NCI-H2171 (cell line): ENCODE measurements around the gene DEGS2.

Source experiments
- DNase-seq: peaks from one replicate; lab custom pipeline; 2025; lab: John Stamatoyannopoulos, UW

DEGS2 gene

DNA sequence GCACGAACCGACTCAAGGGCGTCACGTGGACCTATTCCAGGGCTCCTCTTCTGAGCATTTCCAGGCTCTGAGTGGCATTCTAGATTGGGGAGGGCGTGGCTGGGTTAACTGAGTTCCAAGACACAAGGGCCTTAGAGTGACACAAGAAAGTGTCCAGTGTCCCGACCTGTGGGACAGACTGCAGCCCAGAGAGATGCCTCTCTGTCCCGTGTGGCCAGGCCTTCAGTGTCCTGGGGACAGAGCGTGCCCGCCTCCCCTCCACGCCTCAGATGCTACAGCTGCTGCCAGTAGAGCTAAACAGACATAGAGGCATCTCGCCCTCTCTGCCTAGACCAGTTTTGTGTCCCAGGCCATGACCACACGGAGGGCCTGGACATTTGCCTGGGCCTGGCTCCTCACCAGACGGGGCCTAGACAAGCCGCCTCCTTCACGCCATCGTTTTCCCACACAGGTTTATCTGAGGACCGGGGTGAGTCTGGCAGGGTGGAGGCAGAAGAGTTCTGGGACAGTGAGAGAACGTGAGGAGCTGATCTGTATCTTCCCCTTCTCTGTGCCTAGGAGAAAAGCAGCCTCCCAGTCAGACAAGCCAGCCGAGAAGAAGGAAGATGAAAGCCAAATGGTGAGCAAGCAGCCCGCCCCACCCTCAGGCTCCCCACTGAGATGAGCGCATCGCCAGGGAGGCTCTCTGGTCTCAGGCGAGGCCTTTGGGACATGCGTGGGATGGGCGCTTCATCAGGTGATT lies 27.1 kb downstream of the DEGS2 start:
- no peak for DNase-seq

DNA sequence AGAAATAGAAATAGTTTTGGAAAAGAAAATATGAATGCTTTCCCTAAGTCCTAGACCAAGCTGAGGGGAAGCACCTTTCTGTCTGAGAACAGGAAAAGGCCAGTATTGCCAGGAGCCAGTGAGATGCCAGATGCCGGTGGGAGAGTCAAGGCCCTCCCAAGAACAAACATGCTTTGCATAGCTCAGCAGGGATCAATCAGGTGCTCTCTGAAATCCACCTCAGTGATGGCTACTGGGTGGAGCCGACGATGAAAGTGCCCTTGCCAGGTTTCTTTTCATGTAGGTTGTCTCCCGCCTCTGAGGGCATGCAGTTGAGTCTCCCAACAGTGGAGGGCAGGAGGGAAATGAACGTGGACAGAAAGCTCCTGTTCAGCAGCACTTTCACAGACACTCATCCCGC lies 28.3 kb downstream of the DEGS2 start:
- DNase-seq = no peak

DNA sequence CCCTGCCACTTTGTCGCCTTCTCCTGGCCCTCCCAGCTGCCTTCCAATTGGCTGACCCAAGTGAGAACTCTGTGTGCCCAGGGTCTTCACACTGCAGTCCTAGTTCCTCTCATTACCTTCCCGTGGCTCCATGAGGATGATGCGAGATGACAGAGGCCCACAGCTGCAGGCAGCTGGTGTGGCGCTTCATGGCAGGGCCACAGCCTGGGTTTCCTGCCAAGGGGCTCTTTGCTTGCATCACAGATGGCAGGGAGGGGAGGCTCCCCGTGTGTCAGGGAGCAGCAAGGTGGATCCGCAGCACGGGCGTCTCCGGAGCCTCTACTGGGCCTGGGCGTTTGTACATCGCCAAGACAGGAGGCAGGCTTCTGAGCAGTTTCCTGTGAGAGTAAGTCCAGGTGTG lies 28.9 kb downstream of the DEGS2 start:
- no peak for DNase-seq

DNA sequence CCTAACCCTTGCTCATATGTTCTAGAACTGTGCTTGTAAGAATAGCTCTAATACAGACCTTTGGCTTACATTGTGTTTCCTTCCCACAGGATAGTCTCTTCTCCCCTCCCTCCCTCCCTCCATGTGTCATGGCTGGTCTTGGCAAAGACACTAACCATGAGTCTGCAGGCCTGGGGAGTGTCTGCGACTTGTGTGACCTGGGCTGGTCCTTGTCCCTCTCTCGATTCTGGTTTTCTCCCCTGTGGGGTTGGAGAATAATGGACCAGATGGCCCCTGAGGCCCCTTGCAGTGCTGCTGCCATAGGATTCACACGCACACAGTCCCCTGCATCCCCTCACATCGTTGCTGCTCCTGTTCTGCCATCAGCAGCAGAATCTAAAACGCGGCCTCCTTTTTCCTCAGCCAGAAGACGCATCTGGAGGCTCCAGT lies 30.3 kb downstream of the DEGS2 start:
- DNase-seq = no peak

DNA sequence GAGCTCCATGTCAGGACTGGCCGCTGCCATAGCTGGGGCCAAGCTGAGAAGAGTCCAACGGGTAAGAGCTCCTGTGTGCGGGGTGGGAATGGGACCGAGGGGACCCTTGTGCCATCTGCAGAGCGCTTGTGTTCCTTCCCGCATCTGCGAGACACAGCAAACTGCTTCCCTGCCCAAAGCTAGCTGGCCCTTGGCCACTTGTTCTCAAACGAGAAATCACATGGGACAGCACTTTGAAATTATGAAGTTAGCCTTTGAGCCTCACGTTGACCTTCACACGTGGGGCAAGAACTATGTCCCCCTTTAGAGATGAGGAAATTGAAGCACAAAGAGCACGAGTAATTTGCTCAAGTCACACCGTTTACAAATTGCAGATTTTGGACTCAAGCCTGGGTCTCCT lies 30.8 kb downstream of the DEGS2 start:
- DNase-seq = no peak

DNA sequence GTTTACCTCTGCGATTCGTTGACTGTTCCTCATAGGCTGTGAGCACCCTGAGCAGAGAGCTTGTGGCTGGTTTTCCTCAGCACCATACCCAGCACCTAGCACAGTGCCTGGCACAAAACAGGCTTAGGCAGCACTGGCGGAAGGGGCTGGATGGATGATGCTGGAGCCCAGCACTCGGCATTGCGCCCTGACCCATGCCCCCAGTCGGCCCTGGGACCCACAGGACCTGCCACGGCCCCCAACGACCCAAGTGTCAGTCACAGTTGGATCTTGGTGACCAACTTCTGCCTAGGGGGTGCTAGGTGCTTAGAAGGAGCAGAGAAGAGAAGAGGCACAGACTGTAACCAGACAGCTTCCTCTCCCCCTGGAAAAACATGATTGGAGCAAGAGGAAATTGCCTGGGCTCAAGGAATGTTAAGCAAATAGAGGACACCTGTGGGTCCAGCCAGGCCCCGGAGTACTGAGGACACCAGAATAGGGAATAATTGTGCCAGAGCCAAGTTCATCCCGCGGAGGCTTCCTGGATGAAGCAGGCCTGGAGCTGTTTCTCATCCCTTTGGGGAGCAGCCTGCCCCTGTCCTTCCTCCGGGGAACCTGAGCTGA lies 31.5 kb downstream of the DEGS2 start:
- no peak for DNase-seq

DNA sequence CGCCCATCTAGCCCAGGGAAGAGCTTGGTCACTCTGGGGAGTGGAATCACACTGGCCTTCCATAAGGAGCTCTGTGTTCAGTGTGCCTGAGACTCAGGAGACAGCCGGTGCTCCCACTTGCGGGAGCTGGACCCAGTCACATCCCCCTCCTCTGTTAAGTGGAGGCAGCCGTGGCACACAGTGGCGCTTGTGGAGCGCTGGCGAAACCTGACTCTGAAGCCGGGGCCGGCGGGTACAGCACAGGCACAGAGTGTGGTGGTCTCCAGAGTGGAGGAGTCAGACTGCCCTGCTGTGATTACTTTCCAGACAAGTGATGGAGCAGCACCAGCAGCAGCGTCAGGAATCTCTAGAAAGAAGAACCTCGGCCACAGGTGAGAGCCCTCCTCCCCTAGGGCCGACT lies 33.0 kb downstream of the DEGS2 start:
- DNase-seq = no peak

DNA sequence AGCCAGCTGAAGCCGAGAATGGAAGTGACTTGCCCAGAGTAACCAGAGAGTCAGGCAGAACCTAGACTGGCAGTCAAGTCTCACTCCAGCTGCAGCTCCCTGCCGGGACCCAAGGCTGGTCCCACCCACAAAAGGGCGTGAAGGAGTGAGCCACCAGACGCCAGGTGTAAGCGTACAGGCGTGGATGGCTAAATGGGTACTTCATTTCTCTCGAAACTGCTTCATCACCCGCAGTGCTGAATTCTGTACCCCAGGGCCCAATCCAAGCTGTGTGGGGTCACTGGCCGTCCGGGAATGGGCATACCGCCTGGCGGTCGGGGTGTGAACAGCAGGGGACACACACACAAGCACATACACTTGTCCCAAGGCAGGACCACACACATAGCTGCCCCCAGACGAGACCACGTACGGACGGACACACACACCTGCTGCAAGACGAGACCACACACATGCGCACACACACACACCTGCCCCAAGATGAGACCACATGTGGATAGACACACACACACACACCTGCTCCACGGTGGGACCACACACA lies 34.8 kb downstream of the DEGS2 start:
- DNase-seq = no peak

DNA sequence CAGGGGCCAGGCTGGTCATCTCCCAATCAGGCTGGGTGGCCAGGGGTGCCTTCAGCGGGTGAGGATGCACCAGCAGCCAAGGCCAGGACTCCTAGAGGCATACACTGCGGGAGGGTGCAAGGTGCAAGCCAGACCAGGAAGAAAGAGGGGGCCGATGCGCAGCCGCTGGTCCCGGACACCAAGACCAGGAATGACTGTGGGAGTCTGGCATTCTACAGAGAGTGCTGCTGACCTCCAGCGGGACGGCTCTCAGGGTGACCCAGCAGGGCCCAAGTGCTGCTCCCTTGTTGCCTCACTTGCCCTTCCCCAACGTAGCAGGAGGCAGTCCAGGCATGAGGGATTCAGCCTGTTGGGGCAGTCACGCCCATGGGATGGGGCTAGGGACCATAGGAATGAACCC lies 35.8 kb downstream of the DEGS2 start:
- no peak for DNase-seq

DNA sequence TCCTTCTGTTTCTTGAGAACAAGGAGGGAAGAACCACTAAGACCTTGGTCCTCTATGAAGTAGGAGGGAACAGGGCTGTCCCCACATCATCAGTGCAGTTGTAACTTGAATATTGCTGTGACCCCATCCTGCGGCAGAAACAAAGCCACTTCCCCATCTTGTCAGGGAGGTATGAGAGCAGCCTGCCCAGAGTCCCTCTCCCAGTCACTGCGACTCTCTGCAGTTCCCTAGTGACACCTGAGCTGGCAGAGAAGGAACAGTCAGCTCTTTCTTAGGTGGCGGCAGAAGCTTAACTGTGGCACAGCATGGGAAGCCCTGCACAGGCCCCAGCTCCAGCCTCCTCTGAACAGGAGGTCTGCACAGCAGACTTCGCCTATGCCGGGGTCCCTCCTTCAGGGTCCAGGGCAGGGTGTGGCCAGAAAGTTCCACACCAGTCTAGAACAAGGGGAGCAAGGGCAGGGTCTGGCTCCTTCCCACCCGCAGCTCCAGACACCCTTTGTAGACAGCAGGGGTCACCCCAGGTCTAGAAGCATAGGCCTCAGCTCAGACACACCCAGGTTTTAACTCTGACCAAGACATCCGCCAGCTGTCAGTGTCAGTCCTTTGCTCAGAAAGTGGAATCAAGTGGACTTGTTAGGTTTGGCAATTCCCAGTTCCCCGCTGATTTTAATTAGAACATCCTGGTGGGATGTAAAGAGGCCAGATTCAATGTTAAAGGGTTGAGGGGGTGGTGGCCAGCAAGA lies 36.8 kb downstream of the DEGS2 start:
- no peak for DNase-seq

DNA sequence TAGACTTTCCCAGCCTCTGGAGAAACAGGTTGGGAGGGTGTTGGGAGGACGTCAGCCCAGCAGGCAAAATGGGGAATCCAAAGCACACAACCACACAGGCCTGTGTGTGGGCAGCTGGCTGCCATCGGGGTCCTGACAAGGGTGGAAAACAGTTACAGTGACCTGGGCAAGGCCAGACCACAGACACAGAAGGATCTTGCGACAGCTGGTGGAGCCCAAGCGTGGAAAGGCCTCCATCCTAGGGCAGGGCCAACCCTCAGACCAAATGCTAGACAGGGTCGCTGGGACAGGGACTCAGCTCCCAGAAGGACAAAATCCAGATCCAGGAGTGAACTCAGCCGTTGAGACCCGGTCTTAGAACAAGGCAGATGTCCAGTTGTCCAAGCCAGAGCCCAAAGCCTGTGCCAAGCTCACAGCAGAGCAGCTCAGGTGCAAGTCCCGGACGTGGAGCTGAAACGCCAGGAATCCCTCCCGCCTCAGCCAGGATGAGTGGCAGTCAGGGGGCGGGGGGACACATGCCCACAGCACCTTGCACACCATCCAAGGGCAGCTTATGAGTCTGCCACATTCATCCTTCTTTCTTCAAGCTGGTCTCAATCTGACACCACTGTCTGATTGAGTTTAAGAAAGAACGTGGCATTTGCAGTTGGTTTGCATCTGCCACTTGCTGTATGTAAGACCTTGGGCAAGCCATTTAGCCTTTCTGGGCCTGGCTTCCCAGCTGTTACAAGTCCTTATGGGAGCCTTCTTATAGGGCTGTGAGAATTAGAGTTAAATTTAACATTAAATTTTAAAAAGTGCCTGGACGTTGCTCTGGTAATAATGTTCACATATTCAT lies 37.6 kb downstream of the DEGS2 start:
- DNase-seq = no peak

DNA sequence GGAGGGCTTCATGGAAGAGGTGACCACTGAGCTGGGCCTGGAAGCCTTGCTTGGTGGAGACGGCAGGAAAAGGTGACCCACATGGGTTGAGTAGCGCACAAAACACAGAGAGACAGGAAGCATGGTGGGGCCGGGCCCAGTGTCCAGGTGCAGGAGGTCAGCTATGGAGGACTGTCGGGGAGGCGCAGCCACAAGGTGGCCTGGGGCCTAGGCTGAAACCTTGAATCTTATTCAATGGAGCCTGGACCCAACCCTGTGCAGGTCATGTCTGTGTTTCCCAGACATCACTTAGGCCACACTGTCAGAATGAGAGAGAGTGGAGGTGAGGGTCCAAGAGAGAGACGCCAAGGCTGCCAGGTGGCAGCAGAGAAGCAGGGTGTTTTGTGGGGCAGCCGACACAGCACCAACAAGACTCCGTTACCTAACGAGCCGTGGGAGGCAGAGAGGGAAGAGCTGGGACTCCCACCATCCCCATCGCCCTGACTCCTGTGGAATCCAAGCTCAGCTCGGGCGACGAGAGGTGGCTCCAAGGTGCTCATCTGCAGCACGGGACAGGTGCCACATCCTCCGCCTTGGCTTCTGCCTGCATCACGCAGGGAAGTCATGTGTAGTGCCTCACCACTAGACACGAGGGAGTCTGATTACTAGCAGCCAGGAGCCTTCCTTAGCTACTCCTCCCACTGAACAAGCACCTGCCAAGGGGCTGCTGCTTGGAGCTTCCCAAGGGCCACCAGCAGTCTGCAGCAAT lies 38.7 kb downstream of the DEGS2 start:
- no peak for DNase-seq

DNA sequence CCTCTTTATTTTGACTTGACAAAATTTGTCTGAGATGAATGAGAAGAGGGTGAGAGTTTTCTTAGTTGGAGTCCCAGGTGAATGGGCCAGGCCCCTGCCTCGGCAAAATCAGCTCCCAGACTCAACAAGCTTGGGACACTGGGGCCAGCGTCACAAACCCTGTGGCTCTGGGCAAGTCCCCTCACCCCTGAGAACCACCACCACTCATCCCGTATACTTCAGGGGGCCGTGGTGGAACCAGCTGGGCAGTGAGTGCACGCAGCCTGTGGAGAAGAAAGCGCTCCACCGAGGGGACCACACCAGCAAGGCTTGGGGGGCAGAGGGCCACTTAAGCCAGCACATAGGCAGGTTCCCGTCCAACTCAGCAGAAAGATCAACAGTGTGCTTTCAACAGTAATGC lies 40.2 kb downstream of the DEGS2 start:
- no peak for DNase-seq

DNA sequence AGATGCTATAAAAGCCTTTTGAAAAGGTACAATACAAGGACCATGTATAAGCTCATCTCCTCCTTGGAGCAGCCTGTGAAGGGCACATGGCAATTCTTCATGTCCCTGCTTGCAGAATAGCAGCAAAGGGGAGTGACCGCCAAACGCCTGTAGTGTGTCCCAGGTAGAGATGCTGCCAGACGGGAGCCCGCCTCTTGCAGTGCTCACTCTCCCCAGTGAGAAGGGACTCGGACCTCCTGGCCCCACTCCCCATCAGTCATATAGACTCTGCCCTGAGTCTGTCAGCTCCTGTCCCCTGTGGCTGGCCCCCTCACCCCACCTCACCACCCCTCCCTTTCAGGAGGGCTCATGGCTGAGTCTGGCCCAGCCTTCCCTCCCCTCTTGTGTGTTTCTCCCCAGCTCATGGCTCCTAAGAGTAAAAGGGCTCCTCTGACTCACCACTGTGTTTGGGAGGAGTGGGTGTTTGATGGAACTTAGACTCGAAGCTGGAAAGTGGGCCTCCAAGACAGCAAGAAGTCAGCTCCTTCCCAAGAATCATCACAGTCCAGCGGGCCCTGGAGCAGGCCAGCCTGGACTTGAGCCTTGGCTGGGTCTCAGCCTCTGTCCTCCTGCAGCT lies 40.9 kb downstream of the DEGS2 start:
- no peak for DNase-seq

DNA sequence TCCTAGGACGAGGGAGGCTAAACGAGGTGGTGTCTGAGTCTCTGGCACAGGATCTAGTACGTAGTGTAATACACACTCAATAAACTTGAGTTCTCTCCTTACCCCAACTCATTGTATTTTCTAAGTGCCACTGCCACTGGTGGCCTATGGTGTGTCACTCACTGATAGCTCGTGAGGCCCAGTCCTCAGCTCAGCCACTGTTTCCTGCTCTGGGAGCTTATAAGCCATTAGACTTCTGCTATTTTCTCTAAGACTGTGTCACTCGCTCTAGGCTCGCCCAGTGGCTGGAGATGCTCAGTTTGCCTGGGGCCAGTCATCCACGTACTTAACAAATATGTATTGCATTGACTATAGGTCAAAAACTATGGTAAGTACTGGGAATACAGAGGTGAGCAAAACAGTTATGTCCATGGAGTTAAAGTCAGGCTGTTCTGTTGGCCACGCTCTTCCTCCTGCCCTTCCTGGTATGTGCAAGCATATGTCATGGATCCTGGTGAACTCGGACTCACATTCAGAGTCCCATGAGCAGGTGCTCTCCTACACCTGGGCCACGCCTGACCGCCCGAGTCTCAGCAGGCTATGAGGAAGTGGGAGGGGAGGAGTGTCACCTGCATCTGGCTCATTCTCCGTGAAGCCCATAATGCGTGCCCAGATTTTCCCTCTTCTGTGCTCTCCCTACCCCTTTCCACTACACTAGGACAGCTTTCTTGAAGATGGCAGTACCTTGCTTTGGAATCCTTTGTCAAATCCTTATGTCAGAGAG lies 41.6 kb downstream of the DEGS2 start:
- no peak for DNase-seq

DNA sequence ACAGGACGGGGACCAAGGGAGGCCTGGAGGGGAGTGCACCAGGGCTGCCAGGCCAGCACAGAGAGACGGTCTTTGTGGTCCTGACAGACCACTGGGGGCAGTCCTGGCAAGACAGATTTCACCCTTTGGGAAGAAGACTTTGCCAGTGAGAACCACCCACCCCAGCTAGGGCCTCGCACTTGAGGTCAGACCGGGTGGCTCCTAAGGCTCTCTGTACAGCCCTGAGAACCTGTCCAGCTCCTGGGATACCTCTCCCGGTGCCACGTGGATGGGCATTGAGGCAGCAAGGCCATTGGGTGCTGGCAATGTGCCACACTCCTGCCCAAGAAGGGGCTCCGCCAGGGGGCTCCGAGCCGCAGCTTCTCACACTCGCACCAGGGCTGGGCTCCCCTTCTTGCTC lies 42.4 kb downstream of the DEGS2 start:
- no peak for DNase-seq

DNA sequence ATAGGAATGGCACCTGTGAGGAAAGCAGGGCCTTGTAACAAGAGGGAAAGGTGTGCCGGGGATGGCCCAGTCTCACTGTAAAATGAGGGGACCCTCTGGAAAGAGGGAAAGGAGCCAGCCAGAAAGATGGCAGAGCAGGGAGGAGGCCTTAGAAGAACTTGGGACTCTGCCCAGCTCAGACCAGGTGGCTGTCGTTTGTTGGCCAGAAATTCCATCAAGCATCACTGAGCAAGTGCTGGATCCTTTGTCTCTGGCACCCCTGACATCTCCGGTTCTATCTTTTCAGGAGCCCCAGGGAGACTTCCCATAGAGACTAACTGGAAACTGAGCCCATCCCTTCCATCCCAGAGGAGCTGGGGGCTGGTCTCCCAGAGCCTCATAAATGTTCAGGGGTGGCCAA lies 43.3 kb downstream of the DEGS2 start:
- no peak for DNase-seq

DNA sequence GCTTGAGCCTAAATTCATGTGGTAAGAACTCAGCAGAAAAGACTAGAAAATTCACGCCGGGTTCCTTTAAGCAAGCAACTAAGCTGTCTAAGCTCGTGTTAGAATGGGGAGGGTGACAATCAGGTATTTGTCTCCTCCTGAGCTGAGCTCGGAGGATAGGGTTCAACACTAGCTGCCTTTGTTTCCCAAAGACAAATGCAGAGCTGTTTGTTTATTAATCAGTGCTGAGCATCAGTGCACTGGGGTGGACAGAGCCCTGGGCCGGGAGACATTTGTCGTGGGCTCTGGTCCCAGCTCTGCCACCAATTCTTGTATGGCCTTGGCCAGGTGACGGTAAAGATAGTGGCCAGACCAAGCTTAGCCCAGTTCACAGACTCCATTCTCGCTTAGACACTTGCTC lies 43.7 kb downstream of the DEGS2 start:
- DNase-seq = no peak

DNA sequence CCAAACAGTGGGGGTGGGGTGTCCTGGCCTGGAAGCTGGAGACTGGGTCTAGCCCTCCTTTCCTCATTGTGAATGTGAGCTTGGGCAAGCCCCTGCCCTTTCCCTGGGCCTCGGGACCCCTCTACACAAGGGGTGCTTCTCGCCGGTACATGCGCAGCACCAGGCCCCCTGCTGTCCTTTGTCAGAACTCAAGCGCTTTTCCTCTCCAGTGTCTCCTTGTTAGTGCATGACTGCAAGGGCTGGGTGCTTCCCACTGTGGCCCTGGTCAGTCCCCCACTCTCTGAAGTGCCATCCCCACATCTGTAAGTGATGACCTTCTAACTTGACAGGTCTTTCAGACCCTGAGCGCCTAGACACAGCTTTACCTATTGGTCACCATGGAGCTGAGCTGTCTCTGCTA lies 44.2 kb downstream of the DEGS2 start:
- no peak for DNase-seq

DNA sequence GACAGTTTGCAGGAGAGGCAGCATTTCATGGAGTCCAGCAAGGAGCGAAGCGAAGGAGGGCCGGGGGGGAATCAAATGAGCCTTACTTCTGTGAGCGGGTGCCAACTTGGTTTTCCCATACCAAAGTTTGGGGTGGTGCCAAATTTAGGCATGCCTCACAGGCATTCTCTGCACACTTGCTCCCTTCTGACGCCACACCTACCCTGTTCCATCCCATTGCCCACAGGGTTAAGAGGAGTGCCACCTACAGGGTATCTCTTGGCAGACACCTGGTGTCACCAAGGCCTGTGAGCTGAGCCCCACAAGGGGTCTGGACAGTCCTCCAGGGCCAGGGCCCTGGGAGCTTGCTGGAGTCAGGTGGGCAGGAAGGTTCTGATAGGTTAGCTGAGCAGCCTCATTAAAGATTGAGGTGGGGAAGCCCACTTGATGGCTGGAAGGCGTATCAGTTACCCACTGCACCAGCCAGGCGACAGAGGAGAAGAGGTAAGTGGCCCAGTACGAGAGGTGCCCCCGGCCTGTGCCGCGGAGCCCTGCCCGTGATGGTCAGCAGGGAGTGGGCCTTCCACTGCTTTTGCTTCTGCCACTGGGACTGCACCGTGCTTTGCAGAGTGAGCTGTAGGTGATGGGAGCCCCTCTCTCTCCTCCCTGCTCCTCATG lies 45.2 kb downstream of the DEGS2 start:
- no peak for DNase-seq
